Transverse colon (tissue), 4 donors: ENCODE data around the gene SRXN1. TPM values are rescaled to one million over a fixed set of nuclear protein-coding genes. Genes with fewer than 3 reads are reported as not detected.

Source experiments
- DNase-seq: peaks from one replicate; pipeline ENCODE4 v3.0.0-alpha.2; 2019
- H3K27ac ChIP-seq, 4 donors: fragments of 200-600 bp; sonication (generic); 2 replicates each; pipeline ENCODE4 v1.5.1; 2016 to 2018; ENCODE audit warnings: inconsistent platforms in 4 of 4
- H3K27me3 ChIP-seq: fragments of 200-600 bp; sonication (generic); 2 replicates; pipeline ENCODE4 v1.5.1; 2017; ENCODE audit warnings: inconsistent platforms
- H3K36me3 ChIP-seq, 4 donors: fragments of 200-600 bp; sonication (generic); 2 replicates each; pipeline ENCODE4 v1.5.1; 2017 to 2019; ENCODE audit warnings: inconsistent platforms in 4 of 4
- H3K4me1 ChIP-seq, 4 donors: fragments of 200-600 bp; sonication (generic); 2 replicates each; pipeline ENCODE4 v1.5.1; 2017 to 2020; ENCODE audit warnings: inconsistent platforms in 4 of 4
- H3K4me3 ChIP-seq, 4 donors: fragments of 200-600 bp; sonication (generic); 1 replicate in 1 of 4; 2 replicates in 3 of 4; pipeline versions ENCODE4 v1.5.1 to v1.6.1; 2017 to 2019; ENCODE audit warnings: inconsistent platforms in 4 of 4
- H3K9me3 ChIP-seq, 2 donors: fragments of 200-600 bp; sonication (generic); 2 replicates each; pipeline ENCODE4 v1.5.1; 2017 to 2019; ENCODE audit warnings: inconsistent platforms in 2 of 2
- EP300 ChIP-seq: sonication (generic); formaldehyde crosslinking; IDR thresholded peaks from one replicate; pipeline ENCODE4 v1.6.1; 2017; ENCODE audit warnings: antibody characterized with exemption, low read depth
- POLR2A ChIP-seq: fragments of 450-650 bp; IDR thresholded peaks from one replicate; pipeline ENCODE4 v1.6.1; 2016; ENCODE audit warnings: antibody characterized with exemption, mild to moderate bottlenecking, moderate library complexity
- POLR2AphosphoS5 ChIP-seq, 3 donors: sonication (generic); formaldehyde crosslinking; IDR thresholded peaks; one replicate each; pipeline ENCODE4 v1.6.1; 2016; ENCODE audit warnings: antibody characterized with exemption in 3 of 3
- WGBS, 2 donors: methylation state at CpG; one replicate each; pipeline ENCODE4 v1.1.5; 2018; ENCODE audit warnings: low coverage in 1 of 2; 5-methylcytosine and 5-hydroxymethylcytosine counted together
- in situ Hi-C, 4 donors: fragments of 200-750 bp; cut with MboI; loops; one replicate each; pipeline versions ENCODE4 v1.15.0 to v1.15.1; 2017; ENCODE audit warnings: low sequenced_read_pairs in 3 of 4, low pct_ligation_motif_present in 1 of 4, low pct_unique_long_range_greater_than_20kb in 1 of 4
- intact Hi-C: fragments of 100-400 bp; cut with DNase I; formaldehyde crosslinking; loops from one replicate; pipeline ENCODE4 v1.15.1; 2023; ENCODE audit warnings: low total_unique reads
- total RNA-seq, 4 donors: library from RNA; depleted of rRNA; stranded (reverse); fragments of >200 nt; gene quantifications; one replicate each; pipeline ENCODE4 v1.1.0, GENCODE V29; 2016
- TF ChIP-seq, protein P1 (sequence below), 5 experiments: fragments of 200-600 bp in 3 of 5; fragments of 450-650 bp in 2 of 5; sonication (generic) in 3 of 5; IDR thresholded peaks; 1 replicate in 2 of 5; 2 replicates in 3 of 5; pipeline ENCODE4 v1.5.1; 2016 to 2017; ENCODE audit warnings: antibody characterized with exemption in 5 of 5, inconsistent platforms in 3 of 5, mild to moderate bottlenecking in 2 of 5, moderate library complexity in 1 of 5

The SRXN1 gene
- total RNA-seq, 4 donors from 2014 or later = 8.6 to 43.0 (median 21.2) TPM

DNA sequence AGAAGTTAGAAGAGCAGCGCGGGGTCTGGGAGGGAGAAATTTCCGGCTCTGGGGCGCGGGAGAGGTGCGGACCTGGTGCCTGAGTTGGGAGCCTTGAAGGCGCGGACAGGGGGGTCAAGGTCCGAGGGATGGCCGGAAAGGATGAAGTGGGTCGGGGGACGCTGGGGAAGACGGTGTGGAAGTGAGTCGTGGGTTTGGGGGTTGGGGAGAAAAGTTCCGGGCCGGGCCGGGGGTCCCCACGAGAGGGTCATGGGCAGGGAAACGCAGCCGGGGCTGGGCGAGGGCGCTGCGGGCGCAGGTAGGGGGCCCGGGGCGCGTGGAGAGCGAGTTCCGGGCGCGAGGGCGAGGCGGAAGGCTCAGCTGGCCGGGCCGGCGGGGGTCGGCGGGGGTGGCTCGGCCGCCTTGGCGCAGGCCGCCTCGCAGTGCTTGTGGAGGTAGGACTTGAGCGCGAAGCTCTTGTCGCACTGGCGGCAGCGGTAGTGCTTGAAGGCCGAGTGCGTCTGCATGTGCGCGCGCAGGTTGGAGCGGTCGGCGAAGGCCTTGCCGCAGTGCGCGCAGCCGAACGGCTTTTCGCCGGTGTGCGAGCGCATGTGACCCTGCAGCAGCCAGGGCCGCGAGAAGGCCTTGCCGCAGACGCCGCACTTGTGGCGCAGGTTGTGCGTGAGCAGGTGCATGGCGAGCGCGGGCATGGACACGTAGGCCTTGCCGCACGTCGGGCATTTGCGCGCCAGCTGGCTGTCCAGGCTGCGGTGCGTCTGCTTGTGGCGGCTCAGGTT lies 10.5 kb upstream of the SRXN1 start:
- DNase-seq = no peak
- Histone ChIP-seq H3K4me1 (no peaks in the 10 kb centered on the region), H3K36me3 (no peaks in the 10 kb centered on the region), H3K9me3 (no peaks in the 10 kb centered on the region), H3K27me3 (peaks cover 93% of the 10 kb centered on the region), H3K27ac (no peak overlapping the region), H3K4me3 (no peak overlapping the region)
- intact Hi-C loops (no loop called here), in situ Hi-C loops (no loop called here)
- TF ChIP-seq, protein P1, sequence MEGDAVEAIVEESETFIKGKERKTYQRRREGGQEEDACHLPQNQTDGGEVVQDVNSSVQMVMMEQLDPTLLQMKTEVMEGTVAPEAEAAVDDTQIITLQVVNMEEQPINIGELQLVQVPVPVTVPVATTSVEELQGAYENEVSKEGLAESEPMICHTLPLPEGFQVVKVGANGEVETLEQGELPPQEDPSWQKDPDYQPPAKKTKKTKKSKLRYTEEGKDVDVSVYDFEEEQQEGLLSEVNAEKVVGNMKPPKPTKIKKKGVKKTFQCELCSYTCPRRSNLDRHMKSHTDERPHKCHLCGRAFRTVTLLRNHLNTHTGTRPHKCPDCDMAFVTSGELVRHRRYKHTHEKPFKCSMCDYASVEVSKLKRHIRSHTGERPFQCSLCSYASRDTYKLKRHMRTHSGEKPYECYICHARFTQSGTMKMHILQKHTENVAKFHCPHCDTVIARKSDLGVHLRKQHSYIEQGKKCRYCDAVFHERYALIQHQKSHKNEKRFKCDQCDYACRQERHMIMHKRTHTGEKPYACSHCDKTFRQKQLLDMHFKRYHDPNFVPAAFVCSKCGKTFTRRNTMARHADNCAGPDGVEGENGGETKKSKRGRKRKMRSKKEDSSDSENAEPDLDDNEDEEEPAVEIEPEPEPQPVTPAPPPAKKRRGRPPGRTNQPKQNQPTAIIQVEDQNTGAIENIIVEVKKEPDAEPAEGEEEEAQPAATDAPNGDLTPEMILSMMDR (IDR thresholded peaks at IDR 0.05) = no peak
- no peak for TF ChIP-seq POLR2AphosphoS5 (IDR thresholded peaks at IDR 0.05)
- no peak for TF ChIP-seq POLR2A
- TF ChIP-seq EP300 = no peak
- WGBS, 2 donors = 11 to 20% methylated on average over 4 to 73 of the region's 84 CpGs

DNA sequence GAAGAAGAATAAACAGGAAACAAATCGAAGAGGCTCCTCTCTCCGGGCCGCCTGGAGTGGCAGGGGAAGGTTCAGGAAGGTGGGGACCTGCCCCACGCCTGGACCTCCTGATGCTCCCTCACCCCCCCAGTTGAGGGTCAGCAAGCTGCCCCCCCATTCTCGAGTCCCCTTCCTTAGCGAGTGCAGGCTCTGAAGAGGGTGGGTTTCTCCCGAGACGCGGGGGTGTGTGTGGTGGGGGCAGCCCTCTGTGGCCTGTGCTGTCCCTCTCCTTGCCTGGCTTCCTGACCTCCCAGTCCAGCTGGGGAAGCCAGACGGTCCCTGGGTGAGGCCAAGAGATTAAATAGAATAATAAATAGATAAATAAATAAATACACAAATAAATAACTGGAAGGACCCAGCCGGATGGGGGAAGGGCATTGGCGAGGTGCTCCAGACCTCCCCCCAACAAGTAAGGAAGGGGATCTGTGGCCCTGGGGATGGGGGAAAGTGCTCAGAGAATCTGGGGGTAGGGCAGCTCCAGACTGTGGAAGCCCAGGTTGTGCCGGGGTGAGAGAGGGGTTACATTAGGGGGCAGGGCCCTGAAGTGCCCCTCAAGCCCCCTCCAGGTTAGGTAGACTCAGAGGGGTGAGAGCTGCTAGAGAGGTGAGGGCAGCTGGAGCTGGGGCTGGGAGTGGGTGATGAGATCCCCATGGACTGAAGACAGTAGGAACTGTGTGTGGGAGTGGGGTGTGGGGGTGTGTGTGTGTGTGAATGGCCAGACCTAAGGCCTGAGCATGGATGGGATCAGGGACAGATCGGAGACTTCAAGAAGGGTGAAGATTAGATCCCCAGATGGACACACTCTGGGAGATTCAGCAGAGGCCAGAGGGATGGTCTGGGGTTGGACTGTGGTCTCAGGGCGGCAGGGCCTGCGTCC lies 9.5 kb upstream of the SRXN1 start:
- Histone ChIP-seq H3K27ac (no peak overlapping the region), H3K27me3 (peaks cover 90% of the 10 kb centered on the region), H3K4me3 (no peak overlapping the region), H3K4me1 (no peaks in the 10 kb centered on the region), H3K9me3 (no peaks in the 10 kb centered on the region), H3K36me3 (no peaks in the 10 kb centered on the region)
- intact Hi-C loops = no loop called here
- TF ChIP-seq POLR2AphosphoS5 (IDR thresholded peaks at IDR 0.05) (no peak), EP300 (no peak), POLR2A (no peak)
- TF ChIP-seq, protein P1 (IDR thresholded peaks at IDR 0.05) = no peak
- in situ Hi-C loops = no loop called here
- 25 to 33% methylated on average over 3 to 16 of the region's 16 CpGs for WGBS, 2 donors
- no peak for DNase-seq

DNA sequence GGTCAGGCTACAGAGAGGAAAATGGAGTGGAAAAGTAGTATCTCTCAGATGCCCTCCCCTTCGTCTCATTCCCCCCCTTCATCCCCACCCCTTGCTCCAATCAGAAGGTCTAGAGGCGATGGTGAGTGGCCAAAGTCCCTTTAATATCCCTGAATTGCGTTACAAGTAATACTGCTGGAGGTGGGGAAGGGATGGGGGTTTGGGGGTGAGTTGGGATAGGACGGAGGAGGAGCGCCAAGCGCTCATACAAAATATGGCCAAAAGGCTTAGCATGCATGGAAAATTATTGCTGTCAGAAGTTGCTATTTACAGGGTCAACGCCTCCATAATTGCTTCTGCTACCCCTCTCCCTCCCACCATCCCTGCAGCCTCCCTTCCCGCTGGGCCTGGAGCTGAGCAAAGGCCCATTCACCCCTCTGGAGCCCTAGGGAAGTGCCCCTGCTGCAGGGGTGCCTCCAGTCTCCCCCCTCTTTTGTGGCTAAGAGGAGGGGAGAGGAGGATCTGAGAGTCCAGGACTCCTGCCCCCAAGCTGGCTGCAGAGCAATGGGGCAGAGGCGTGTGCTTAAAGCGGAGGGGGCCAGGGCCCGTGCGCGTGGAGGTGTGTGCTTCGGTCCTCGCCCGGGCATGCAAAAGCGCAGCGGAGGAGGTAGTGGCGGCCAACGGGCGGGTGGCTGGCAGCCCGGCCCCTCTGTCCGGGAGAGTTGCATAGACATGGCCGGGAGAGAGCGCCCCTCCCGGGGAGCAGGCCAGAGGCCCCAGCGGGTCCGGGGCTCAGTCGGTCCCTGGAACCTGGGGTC lies 8.7 kb upstream of the SRXN1 start:
- Histone ChIP-seq H3K4me1 (no peaks in the 10 kb centered on the region), H3K9me3 (no peaks in the 10 kb centered on the region), H3K4me3 (no peak overlapping the region), H3K27me3 (peaks cover 85% of the 10 kb centered on the region), H3K27ac (no peak overlapping the region), H3K36me3 (no peaks in the 10 kb centered on the region)
- no peak for TF ChIP-seq POLR2AphosphoS5 (IDR thresholded peaks at IDR 0.05)
- TF ChIP-seq EP300 = no peak
- TF ChIP-seq POLR2A = no peak
- TF ChIP-seq, protein P1 (IDR thresholded peaks at IDR 0.05) = no peak
- WGBS, 2 donors = 17% methylated on average over 29 of the region's 29 CpGs; no CpG with 5 or more reads in 1 of the 2 donors
- in situ Hi-C loops (no loop called here), intact Hi-C loops (no loop called here)
- DNase-seq = no peak
